22Rv1 (cell line): ENCODE results near the gene GATAD2B.

Experiments used
- CTCF ChIP-seq: fragments of 450-650 bp; IDR thresholded peaks from 2 replicates; pipeline ENCODE4 v1.5.1; 2017; ENCODE audit warnings: mild to moderate bottlenecking
- ZFX ChIP-seq: fragments of 450-650 bp; IDR thresholded peaks from 2 replicates; pipeline ENCODE4 v1.6.1; 2017; ENCODE audit warnings: antibody characterized with exemption, borderline replicate concordance

GRCh38 chr1:153764310-153764709 is 158.5 kb downstream of the GATAD2B start:
- no peak for TF ChIP-seq CTCF
- TF ChIP-seq ZFX: no peak
